Activated B cell treated with CpG ODN at 0.5 μM for 24 hours (primary cell): ENCODE results near the gene SETD1B. TPM values are rescaled to one million over a fixed set of nuclear protein-coding genes. Genes with fewer than 3 reads are reported as not detected.

Source experiments
- ATAC-seq: fragments of 200-7000 bp; cut with Tn5 transposase; one replicate; pipeline ENCODE4 v1.10.0; 2021; ENCODE audit warnings: low read depth, mild to moderate bottlenecking, moderate library complexity
- CTCF ChIA-PET: fragments of 350-600 bp; sonication (Branson Sonifier 250); formaldehyde crosslinking; loops from one replicate; lab custom pipeline; 2021; ENCODE audit warnings: antibody characterized with exemption; lab: Charles Lee
- POLR2A ChIA-PET: fragments of 350-600 bp; sonication (Branson Sonifier 250); formaldehyde crosslinking; loops from one replicate; lab custom pipeline; 2021; ENCODE audit warnings: antibody characterized with exemption; lab: Charles Lee
- DNase-seq: peaks from one replicate; pipeline ENCODE4 v3.0.0; 2022
- H3K27ac Mint-ChIP-seq: one replicate; pipeline ENCODE4 v1.8.0; 2020; ENCODE audit warnings: mixed read lengths
- H3K27me3 Mint-ChIP-seq: one replicate; pipeline ENCODE4 v1.8.0; 2021; ENCODE audit warnings: mixed read lengths
- H3K36me3 Mint-ChIP-seq: one replicate; pipeline ENCODE4 v1.8.0; 2021; ENCODE audit warnings: low read depth, mixed read lengths
- H3K4me1 Mint-ChIP-seq: one replicate; pipeline ENCODE4 v1.8.0; 2021; ENCODE audit warnings: mixed read lengths
- H3K4me3 Mint-ChIP-seq: one replicate; pipeline ENCODE4 v1.8.0; 2020; ENCODE audit warnings: mild to moderate bottlenecking, mixed read lengths
- H3K9me3 Mint-ChIP-seq: one replicate; pipeline ENCODE4 v1.8.0; 2020; ENCODE audit warnings: mixed read lengths
- intact Hi-C: fragments of 100-400 bp; cut with micrococcal nuclease; formaldehyde crosslinking; loops from one replicate; pipeline ENCODE4 v1.15.1; 2024
- total RNA-seq: library from RNA; stranded (reverse); gene quantifications from 2 replicates; pipeline ENCODE4 v1.2.3, GENCODE V29; 2022
- TF ChIP-seq, protein P1 (sequence below): fragments of 200-600 bp; IDR thresholded peaks from one replicate; pipeline ENCODE4 v1.8.0; 2022; ENCODE audit warnings: antibody characterized with exemption, mild to moderate bottlenecking

Gene SETD1B
- total RNA-seq, 1 donor from 2014 or later, result 40.3 TPM

DNA sequence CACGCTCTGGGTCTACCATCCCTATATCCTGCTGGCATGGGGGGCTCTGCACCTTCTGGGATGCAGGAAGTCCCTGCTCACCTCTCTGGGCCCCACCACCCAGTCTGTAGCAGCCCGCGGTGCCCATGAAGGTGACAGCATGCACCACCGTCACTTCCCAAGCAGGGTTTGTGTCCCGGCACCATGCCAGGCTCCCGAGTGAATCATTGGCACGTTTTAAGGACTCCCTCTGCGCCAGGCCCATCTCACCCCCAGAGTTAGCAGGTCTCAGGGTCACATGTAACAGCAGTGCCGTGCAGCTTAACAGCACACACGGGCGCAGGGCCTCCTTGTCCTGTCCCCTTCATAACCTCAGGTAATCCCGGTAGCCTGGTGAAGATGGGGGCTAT, 19.9 kb downstream of the SETD1B start:
- intact Hi-C loops, result no loop called here
- DNase-seq, result no peak
- H3K4me3 Mint-ChIP-seq, result no peak overlapping the region
- TF ChIP-seq, protein P1, sequence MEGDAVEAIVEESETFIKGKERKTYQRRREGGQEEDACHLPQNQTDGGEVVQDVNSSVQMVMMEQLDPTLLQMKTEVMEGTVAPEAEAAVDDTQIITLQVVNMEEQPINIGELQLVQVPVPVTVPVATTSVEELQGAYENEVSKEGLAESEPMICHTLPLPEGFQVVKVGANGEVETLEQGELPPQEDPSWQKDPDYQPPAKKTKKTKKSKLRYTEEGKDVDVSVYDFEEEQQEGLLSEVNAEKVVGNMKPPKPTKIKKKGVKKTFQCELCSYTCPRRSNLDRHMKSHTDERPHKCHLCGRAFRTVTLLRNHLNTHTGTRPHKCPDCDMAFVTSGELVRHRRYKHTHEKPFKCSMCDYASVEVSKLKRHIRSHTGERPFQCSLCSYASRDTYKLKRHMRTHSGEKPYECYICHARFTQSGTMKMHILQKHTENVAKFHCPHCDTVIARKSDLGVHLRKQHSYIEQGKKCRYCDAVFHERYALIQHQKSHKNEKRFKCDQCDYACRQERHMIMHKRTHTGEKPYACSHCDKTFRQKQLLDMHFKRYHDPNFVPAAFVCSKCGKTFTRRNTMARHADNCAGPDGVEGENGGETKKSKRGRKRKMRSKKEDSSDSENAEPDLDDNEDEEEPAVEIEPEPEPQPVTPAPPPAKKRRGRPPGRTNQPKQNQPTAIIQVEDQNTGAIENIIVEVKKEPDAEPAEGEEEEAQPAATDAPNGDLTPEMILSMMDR, result no peak
- CTCF ChIA-PET, result interaction anchor here (1.3 kb wide), 2 partner anchors 12 to 30 kb away, joined by 4 to 5 read pairs; partner anchors contain the start of gene RHOF
- no peaks in the 10 kb centered on the region for H3K27me3 Mint-ChIP-seq
- POLR2A ChIA-PET, result interaction anchor here (0.6 to 0.9 kb wide), 2 partner anchors 9 to 18 kb away, joined by 4 to 5 read pairs; no protein-coding TSS in a partner anchor
- peaks cover 80% of the 10 kb centered on the region for H3K36me3 Mint-ChIP-seq
- H3K4me1 Mint-ChIP-seq, result no peaks in the 10 kb centered on the region
- H3K27ac Mint-ChIP-seq, result no peak overlapping the region
- no peaks in the 10 kb centered on the region for H3K9me3 Mint-ChIP-seq
- ATAC-seq, result no peak

DNA sequence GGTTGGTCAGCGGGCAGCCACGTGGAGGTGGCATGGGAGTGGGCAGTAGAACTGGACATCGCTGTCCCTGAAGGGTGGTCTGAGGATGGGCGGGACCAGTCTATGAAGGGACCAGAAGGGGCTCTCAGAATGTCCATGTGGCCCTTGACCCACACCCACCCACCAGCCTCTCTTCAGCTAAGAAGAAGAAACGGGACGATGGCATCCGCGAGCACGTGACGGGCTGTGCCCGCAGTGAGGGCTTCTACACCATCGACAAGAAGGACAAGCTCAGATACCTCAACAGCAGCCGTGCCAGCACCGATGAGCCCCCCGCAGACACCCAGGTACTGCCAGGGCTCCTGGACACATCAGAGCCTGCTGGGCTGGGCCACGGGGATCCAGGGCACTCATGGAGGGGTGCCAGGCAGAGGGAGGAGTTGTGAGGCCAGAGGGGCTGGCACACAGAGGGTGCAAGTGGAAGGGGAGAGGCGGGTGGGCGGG, 21.3 kb downstream of the SETD1B start:
- TF ChIP-seq, protein P1, result no peak
- no peak for ATAC-seq
- H3K4me3 Mint-ChIP-seq, result no peak overlapping the region
- DNase-seq, result no peak
- intact Hi-C loops, result no loop called here
- ChIA-PET POLR2A (interaction anchor here (0.9 to 1.5 kb wide), 3 partner anchors 30 to 113 kb away, joined by 3 to 4 read pairs (median 3); partner anchors contain the start of gene PSMD9), CTCF (interaction anchor here (1.3 kb wide), 2 partner anchors 13 to 31 kb away, joined by 4 to 5 read pairs; partner anchors contain the start of gene RHOF)
- peaks cover 80% of the 10 kb centered on the region for H3K36me3 Mint-ChIP-seq
- H3K4me1 Mint-ChIP-seq, result no peaks in the 10 kb centered on the region
- no peaks in the 10 kb centered on the region for H3K9me3 Mint-ChIP-seq
- no peak overlapping the region for H3K27ac Mint-ChIP-seq
- H3K27me3 Mint-ChIP-seq, result no peaks in the 10 kb centered on the region

DNA sequence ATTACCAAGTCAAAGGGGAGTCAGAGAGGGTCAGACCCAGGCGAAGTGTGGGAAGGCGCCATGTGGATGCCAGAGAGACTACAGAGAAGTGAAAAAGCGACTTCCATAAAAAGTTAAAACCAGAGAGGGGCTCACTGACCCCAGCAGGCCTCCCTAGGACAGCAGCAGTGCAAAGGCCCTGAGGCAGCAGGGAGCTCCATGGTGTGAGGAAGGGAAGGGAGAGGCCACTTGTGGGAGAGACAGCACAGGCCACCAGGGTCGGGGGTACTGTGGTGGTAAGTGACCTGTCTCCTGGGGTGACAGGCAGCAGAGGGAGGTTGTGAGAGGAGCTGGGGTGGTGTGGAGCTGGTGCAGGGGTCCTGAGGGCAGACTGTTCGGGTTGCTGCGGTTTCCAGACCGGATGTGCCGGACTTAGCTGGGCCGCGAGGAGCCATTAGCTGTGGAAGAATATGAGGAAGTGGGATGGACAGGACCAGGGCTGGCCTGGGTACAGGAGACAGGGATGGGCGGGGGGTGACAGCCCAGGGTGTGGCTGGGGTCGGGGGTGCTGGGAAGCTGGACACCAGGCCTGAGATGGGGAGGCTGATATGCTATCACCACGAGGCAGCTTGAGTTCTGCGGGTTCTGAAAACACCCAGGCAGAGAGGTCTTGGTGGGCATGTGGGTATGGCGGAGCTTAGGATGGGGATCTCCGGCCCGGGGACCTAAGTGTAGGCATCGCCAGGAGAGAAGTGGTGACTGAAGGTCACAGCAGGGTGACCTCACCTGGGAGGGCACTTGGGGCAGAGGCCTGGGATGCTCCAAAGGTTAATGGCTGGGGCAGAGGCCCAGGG, 22.7 kb downstream of the SETD1B start:
- ChIA-PET CTCF (interaction anchor here (1.2 to 1.3 kb wide), 2 partner anchors 11 to 33 kb away, joined by 3 to 9 read pairs; partner anchors contain the start of gene RHOF), POLR2A (interaction anchor here (0.6 to 1.5 kb wide), 4 partner anchors 11 to 451 kb away, joined by 3 to 6 read pairs (median 4); no protein-coding TSS in a partner anchor)
- intact Hi-C loops, result no loop called here
- ATAC-seq (no peak), DNase-seq (no peak)
- H3K27me3 Mint-ChIP-seq, result no peaks in the 10 kb centered on the region
- peaks cover 83% of the 10 kb centered on the region for H3K36me3 Mint-ChIP-seq
- no peak overlapping the region for H3K4me3 Mint-ChIP-seq
- H3K27ac Mint-ChIP-seq, result no peak overlapping the region
- H3K4me1 Mint-ChIP-seq, result no peaks in the 10 kb centered on the region
- TF ChIP-seq, protein P1, result no peak
- H3K9me3 Mint-ChIP-seq, result no peaks in the 10 kb centered on the region

DNA sequence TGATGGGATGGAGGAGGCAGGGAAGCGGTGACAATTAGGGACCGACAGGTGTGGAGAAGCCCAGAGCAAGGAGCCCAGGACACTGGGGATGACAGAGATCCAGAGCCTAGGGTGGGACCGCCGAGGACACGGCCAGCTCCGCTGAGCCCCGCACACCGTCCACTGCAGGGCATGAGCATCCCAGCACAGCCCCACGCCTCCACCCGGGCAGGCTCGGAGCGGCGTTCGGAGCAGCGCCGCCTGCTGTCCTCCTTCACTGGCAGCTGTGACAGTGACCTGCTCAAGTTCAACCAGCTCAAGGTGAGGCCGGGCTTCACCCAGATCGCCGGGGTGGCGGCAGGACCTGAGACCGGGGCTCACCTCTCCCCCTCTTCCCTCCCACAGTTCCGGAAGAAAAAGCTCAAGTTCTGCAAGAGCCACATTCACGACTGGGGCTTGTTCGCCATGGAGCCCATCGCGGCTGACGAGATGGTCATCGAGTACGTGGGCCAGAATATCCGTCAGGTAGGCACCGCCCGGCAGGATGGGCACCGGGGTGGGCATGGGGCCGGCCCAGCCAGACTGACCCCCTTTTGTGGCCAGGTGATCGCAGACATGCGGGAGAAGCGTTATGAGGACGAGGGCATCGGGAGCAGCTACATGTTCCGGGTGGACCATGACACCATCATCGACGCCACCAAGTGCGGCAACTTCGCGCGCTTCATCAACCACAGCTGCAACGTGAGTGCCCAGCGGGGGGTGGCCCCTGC, 23.7 kb downstream of the SETD1B start:
- H3K4me3 Mint-ChIP-seq, result no peak overlapping the region
- CTCF ChIA-PET, result interaction anchor here (1.1 kb wide), 1 partner anchor 33 kb away, joined by 4 read pairs; no protein-coding TSS in a partner anchor
- TF ChIP-seq, protein P1, result no peak
- H3K27ac Mint-ChIP-seq, result no peak overlapping the region
- POLR2A ChIA-PET, result interaction anchor here (1.3 to 1.5 kb wide), 3 partner anchors 10 to 33 kb away, joined by 3 to 4 read pairs (median 3); partner anchors contain the start of gene SETD1B
- intact Hi-C loops, result no loop called here
- DNase-seq (no peak), ATAC-seq (no peak)
- no peaks in the 10 kb centered on the region for H3K4me1 Mint-ChIP-seq
- peaks cover 84% of the 10 kb centered on the region for H3K36me3 Mint-ChIP-seq
- no peaks in the 10 kb centered on the region for H3K27me3 Mint-ChIP-seq
- no peaks in the 10 kb centered on the region for H3K9me3 Mint-ChIP-seq
